GM21619 (cell line): Measurements from ENCODE around the gene WFIKKN2.

Source experiments
- ATAC-seq: cut with Tn5 transposase; IDR thresholded peaks from one replicate; pipeline ENCODE4 v1.9.1; 2021; ENCODE audit not compliant: unreplicated experiment

Gene WFIKKN2

DNA sequence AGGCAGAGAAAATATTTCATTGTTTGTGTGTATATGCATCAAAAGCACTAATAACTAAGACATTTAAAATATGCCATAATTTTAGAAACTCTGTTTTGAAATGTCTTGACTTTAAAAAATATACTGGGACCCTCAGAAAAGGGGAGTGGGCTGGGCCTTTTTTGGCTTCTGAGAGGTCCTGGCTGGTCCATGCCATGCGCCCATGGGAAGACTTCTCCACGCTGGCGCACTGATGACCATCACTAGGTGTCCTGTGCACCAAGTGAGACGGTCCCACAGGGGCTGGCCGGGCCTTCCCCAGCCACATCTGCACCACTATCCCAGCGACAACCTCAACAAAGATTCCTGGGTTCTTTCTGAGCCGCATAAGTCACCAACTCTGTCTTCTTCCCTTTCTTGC lies 27.0 kb upstream of the WFIKKN2 start:
- ATAC-seq = no peak

GRCh38 chr17:50808888-50809287 lies 26.5 kb upstream of the WFIKKN2 start:
- ATAC-seq = no peak

GRCh38 chr17:50813583-50813982 lies 21.8 kb upstream of the WFIKKN2 start:
- ATAC-seq = no peak

GRCh38 chr17:50815400-50815799 lies 20.0 kb upstream of the WFIKKN2 start:
- no peak for ATAC-seq

GRCh38 chr17:50816271-50816670 lies 19.1 kb upstream of the WFIKKN2 start:
- no peak for ATAC-seq

GRCh38 chr17:50816771-50817751 lies 18.3 kb upstream of the WFIKKN2 start:
- ATAC-seq = no peak

GRCh38 chr17:50817838-50818237 lies 17.5 kb upstream of the WFIKKN2 start:
- ATAC-seq = no peak

DNA sequence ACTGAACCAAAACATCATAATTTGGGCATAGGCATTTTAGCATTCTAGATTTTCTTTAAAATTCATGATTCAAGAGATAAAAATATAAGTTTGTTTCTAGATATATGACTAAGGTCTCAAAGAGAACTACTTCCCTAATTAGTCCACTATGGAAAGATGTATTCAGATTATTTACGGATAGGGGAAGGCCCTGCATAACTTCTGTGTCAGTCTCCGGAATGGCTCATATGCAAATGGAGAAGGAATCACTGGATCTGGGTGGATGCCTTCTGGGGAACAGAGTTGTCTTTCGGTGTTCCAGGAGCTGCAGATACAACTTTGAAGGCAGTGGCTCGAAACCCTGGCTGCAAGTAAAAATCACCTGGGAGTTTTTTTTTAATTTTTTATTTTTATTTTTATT lies 17.1 kb upstream of the WFIKKN2 start:
- no peak for ATAC-seq

DNA sequence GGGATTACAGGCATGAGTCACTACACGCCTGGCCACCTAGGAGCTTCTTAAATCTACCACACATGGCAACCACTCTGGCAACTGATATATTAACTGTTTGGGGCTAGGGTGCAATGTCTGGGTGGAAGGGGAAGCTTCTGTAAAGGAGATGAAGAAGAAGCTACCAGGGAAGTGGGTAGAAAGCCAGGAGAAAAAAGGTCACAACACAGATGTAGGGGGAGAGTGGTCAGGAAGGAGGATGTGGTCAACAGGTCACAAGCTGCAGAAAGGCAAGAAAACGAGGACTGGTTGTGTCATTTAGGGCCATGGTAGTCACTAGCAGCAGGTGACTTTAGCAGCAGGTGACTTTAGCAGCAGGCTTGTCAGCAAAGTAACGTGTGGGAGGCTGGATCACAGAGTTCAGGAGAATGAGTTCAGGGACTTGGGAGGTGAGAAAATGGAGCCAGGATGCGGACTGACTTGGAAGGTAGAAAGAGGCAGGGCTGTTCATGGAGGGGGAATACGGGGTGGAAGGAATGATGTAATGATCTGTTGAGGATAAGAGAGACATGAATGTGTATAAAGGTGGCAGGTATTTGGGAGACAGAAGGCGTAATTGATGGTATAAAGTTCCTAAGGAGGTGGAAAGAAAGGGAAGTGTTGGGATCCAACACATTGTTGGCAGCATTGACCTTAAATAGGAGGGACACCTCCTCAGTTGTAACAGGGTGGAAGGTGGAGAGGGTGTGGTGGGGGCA lies 16.3 kb upstream of the WFIKKN2 start:
- ATAC-seq = no peak

GRCh38 chr17:50820651-50821050 lies 14.7 kb upstream of the WFIKKN2 start:
- ATAC-seq = no peak

DNA sequence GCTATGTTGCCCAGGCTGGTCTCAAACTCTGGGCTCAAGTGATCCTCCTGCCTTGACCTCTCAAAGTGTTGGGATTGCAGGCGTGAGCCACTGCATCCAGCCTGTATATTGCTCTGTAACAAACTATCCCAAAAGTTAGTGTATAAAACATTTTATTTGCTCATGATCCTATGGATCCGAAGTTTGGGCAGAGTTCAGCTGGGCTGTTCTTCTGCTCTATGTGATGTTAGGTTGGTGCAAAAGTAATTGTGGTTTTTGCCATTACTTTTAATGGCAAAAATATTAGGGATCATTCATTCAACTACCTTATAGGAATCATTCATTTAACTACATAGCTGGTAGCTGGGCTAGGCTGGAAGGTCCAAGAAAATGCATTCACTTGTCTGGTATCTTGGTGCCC lies 12.8 kb upstream of the WFIKKN2 start:
- ATAC-seq = no peak

DNA sequence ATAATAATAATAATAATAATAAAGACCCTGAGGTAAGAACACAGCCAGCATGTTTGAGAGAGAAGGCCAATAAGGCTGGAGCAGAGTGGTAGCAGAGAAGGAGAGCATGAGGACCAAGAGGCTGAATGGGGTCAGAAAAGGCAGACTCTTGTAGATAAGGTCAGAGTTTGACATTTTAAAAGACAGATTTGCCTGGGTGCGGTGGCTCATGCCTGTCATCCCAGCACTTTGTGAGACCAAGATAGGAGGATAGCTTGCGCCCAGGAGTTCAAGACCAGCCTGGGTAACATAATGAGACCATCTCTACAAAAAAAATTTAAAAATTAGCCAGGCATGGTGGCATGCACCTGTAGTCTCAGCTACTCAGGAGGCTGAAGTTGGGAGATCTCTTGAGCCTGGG lies 11.0 kb upstream of the WFIKKN2 start:
- no peak for ATAC-seq

- no peak for ATAC-seq
These were observed 10.2 kb upstream of the WFIKKN2 start for GRCh38 chr17:50825188-50825587.

GRCh38 chr17:50828508-50829170 lies 6.7 kb upstream of the WFIKKN2 start:
- ATAC-seq = peak; percentile 64

- ATAC-seq = no peak
These were observed 6.1 kb upstream of the WFIKKN2 start for GRCh38 chr17:50829332-50829731.

- ATAC-seq = no peak
These were observed 5.0 kb upstream of the WFIKKN2 start for GRCh38 chr17:50830352-50830751.

GRCh38 chr17:50830994-50831393 lies 4.4 kb upstream of the WFIKKN2 start:
- no peak for ATAC-seq

- ATAC-seq = no peak
These were observed 3.9 kb upstream of the WFIKKN2 start for GRCh38 chr17:50831471-50831928.

DNA sequence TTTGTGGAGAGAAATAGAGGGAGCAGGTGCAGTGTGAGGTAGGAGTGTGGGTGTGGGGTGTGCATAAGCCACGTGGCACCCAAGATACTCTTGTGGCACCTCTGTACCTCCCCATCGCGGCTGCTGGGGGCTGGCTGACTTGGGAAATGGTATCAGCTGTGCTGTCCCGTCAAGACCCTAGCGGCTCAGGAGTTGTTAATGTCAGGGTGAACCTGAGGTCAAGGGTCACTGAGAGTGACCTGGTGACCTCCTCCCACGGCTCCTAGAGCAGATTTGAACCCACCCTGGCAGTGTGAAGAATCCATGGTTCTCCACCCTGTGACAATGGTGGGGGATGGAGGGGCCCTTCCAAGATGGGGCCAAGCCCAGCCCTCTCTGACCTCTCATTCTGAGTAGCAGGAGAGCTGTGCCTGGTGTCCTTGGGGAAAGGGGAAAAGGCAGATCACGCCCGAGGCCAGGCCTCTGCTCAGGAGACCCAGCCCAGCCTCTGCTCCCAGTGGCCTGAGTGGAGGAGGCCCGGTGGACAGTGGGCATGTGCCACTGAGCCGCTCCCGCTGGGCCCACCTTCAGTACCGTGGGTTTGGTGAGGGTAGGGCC lies 3.0 kb upstream of the WFIKKN2 start:
- no peak for ATAC-seq

DNA sequence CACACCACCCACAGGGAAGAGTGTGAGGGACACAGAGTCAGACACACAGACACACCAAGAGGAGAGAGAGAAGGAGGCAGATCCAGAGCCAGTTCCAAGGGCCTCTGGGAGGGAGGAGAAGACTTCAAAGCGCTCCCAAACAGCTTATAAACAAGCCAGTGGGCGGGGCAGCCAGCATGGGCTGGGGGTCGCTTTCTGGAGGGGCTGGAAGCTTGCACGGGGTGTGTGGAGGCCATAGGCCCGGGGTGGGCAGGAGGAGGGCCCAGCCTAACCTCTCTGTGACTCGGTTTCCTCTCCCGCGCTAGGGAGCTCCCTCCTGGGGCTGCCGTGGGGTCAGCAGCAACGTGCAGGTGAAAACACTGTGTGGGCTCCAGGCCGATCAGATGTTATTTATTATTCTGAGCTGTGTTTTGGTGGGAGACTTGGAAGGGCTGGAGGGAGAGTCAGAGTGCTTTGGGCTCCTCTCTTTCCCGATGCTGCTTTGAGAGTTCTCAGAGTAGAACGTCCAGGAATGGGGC lies 2.5 kb upstream of the WFIKKN2 start:
- ATAC-seq = no peak
